22Rv1 (cell line): ENCODE data around the gene TPSG1.

Source experiments
- H3K27ac ChIP-seq: fragments of 450-650 bp; 2 replicates; pipeline ENCODE4 v1.5.1; 2017
- ZFX ChIP-seq: fragments of 450-650 bp; IDR thresholded peaks from 2 replicates; pipeline ENCODE4 v1.6.1; 2017; ENCODE audit warnings: antibody characterized with exemption, borderline replicate concordance
- TF ChIP-seq, protein P1 (sequence below): fragments of 450-650 bp; IDR thresholded peaks from 2 replicates; pipeline ENCODE4 v1.5.1; 2017; ENCODE audit warnings: mild to moderate bottlenecking

TPSG1 gene

DNA sequence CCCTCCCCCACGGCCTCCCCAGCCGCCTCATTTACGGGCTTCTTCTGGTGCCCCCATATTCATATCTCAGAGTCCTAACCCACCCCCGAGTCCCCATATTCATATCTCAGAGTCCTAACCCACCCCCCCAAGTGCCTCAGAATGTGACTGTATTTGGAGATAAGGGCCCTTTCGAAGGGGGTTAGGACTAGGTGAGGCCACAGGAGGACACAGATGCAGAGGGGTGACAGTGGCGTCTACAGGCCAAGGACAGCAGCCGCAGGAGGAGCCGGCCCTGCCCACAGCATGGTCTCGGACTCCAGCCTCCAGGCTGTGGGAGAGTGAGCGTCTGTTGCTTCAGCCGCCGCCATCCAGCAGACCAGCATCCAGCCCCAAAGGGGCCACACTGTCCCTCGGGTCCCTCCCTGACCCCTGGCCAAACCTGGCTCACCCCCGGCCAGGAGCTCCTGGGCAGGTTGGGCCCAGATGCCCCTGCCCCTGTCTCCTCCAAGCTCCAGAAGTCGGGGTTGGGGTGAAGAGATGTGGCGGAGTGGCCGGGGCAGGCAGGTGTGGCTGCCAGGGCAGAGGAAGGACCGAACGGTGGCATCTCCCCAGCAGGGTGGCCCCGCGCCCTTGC lies 46.7 kb downstream of the TPSG1 start:
- no peak for TF ChIP-seq ZFX
- TF ChIP-seq, protein P1, sequence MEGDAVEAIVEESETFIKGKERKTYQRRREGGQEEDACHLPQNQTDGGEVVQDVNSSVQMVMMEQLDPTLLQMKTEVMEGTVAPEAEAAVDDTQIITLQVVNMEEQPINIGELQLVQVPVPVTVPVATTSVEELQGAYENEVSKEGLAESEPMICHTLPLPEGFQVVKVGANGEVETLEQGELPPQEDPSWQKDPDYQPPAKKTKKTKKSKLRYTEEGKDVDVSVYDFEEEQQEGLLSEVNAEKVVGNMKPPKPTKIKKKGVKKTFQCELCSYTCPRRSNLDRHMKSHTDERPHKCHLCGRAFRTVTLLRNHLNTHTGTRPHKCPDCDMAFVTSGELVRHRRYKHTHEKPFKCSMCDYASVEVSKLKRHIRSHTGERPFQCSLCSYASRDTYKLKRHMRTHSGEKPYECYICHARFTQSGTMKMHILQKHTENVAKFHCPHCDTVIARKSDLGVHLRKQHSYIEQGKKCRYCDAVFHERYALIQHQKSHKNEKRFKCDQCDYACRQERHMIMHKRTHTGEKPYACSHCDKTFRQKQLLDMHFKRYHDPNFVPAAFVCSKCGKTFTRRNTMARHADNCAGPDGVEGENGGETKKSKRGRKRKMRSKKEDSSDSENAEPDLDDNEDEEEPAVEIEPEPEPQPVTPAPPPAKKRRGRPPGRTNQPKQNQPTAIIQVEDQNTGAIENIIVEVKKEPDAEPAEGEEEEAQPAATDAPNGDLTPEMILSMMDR: no peak
- H3K27ac ChIP-seq: no peak overlapping the region

DNA sequence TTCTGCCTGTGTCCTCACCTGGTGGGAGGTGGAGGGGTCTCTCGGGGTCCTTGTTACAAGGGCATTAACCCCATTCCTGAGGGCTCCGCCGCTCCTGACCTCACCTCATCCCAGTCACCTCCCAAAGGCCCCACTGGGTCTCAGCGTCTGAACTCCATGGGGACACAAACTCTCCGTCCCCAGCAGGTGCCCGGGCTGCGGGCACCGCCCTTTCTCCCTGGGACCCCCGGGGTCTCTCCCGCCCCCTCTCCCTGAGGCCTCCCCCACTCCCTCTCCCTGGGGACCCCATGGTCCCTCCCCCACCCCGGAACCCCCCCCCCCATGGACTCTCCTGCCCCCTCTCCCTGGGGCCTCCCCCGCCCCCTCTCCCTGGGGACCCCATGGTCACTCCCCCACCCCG lies 47.3 kb downstream of the TPSG1 start:
- TF ChIP-seq, protein P1: no peak
- TF ChIP-seq ZFX: no peak

DNA sequence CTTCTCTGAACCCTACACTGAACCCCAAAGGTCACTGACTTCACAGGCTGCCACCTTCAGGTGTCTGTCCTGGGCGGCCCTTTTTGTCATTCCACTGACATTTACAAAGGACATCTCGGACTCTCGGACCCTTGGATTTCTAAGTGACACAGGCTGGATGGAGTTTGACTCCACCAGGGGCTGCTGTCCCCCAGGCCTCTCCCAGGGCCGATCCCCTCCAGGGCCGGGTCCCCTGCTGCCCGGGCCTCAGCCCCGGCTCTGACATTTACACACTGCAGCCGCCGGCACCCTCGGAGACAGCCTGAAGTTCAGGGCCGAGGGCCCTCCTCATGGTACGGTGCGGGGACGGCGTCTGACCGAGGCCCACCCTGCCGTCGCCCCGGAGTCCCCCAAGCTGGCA lies 48.0 kb downstream of the TPSG1 start:
- TF ChIP-seq ZFX: no peak
- TF ChIP-seq, protein P1: no peak
- H3K27ac ChIP-seq: no peak overlapping the region

More for the DNA sequence above, 47.3 kb downstream of the TPSG1 start:
- H3K27ac ChIP-seq: no peak overlapping the region

GRCh38 chr16:1176280-1176897 lies 48.7 kb downstream of the TPSG1 start:
- no peak for TF ChIP-seq ZFX
- TF ChIP-seq, protein P1: no peak
- H3K27ac ChIP-seq: no peak overlapping the region

- no peak for TF ChIP-seq ZFX
- TF ChIP-seq, protein P1: no peak
Measured at GRCh38 chr16:1175566-1176279, 49.3 kb downstream of the TPSG1 start.

GRCh38 chr16:1174477-1175357 lies 50.4 kb downstream of the TPSG1 start:
- TF ChIP-seq, protein P1: no peak
- no peak for TF ChIP-seq ZFX
- H3K27ac ChIP-seq: no peak overlapping the region

More at GRCh38 chr16:1175566-1176279, 49.3 kb downstream of the TPSG1 start:
- H3K27ac ChIP-seq: no peak overlapping the region
